Lower leg skin (tissue), 4 donors: ENCODE results near the gene GTSF1L. TPM values are rescaled to one million over a fixed set of nuclear protein-coding genes. Genes with fewer than 3 reads are reported as not detected.

ENCODE experiments used
- DNase-seq, 2 donors: peaks; one replicate each; pipeline ENCODE4 v3.0.0-alpha.2; 2019; ENCODE audit warnings: low spot score in 2 of 2
- H3K4me3 ChIP-seq: fragments of 200-600 bp; sonication (generic); 2 replicates; pipeline ENCODE4 v1.5.1; 2017; ENCODE audit warnings: mild to moderate bottlenecking, low read depth; ENCODE audit not compliant: poor library complexity, severe bottlenecking
- CTCF ChIP-seq, 3 donors: fragments of 450-650 bp; IDR thresholded peaks; one replicate each; pipeline ENCODE4 v1.5.1; 2016; ENCODE audit warnings: antibody characterized with exemption in 3 of 3, mild to moderate bottlenecking in 3 of 3, moderate library complexity in 2 of 3
- POLR2A ChIP-seq, 2 donors: fragments of 450-650 bp; IDR thresholded peaks; one replicate each; pipeline ENCODE4 v1.6.1; 2016 to 2017; ENCODE audit warnings: antibody characterized with exemption in 2 of 2, mild to moderate bottlenecking in 1 of 2, moderate library complexity in 1 of 2
- WGBS, 2 donors: methylation state at CpG; one replicate each; pipeline ENCODE4 v1.1.5; 2018; 5-methylcytosine and 5-hydroxymethylcytosine counted together
- intact Hi-C: fragments of 100-400 bp; cut with DNase I; formaldehyde crosslinking; loops from one replicate; pipeline ENCODE4 v1.15.0; 2023; ENCODE audit warnings: low total_unique reads
- total RNA-seq, 4 donors: library from RNA; depleted of rRNA; stranded (reverse); fragments of >200 nt; gene quantifications; one replicate each; pipeline ENCODE4 v1.1.0, GENCODE V29; 2016

GTSF1L gene
- total RNA-seq, 4 donors from 2014 or later, result not detected

- TF ChIP-seq POLR2A (IDR thresholded peaks at IDR 0.05), result no peak
- no peak for TF ChIP-seq CTCF (IDR thresholded peaks at IDR 0.05)
- no peak for DNase-seq
- intact Hi-C loops, result loop anchor here (5.0 kb wide), 1 partner anchor 338 kb away; no protein-coding TSS in a partner anchor
- WGBS, 2 donors, result 58 to 73% methylated on average over 7 to 9 of the region's 9 CpGs
- H3K4me3 ChIP-seq, result no peak overlapping the region
Measured at GRCh38 chr20:43744151-43744611, 17.4 kb upstream of the GTSF1L start.

- TF ChIP-seq POLR2A (IDR thresholded peaks at IDR 0.05), result no peak
- no peak for TF ChIP-seq CTCF (IDR thresholded peaks at IDR 0.05)
- no peak for DNase-seq
- intact Hi-C loops, result loop anchor here (5.0 kb wide), 1 partner anchor 342 kb away; no protein-coding TSS in a partner anchor
- no peak overlapping the region for H3K4me3 ChIP-seq
- WGBS, 2 donors, result 90 to 96% methylated on average over 3 of the region's 3 CpGs
Measured at GRCh38 chr20:43740642-43741041, 13.8 kb upstream of the GTSF1L start.

- no peak for DNase-seq
- intact Hi-C loops, result no loop called here
- 91 to 93% methylated on average over 9 of the region's 9 CpGs for WGBS, 2 donors
- TF ChIP-seq CTCF (IDR thresholded peaks at IDR 0.05), result no peak
- no peak for TF ChIP-seq POLR2A (IDR thresholded peaks at IDR 0.05)
- H3K4me3 ChIP-seq, result no peak overlapping the region
Measured at GRCh38 chr20:43739148-43739749, 12.4 kb upstream of the GTSF1L start.

DNA sequence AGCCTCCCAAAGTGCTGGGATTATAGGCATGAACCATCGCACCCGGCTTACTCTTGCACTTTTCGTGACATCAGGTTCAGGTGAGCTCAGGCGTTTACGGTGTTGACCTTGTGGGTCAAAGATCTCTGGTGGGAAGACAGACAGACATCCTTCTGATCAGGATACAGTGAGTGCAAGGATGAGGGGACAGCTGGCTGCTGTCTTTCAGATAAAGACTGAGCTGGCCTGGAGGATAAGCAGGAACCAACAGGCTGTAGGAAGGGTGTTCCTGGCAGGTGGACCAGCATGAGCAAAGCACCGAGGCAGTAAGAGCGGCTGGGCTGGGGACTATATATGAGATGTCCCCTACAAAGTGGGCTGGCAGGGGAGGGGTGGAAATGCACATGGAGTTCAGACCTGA lies 11.1 kb upstream of the GTSF1L start:
- WGBS, 2 donors, result 91 to 94% methylated on average over 7 of the region's 7 CpGs
- TF ChIP-seq CTCF (IDR thresholded peaks at IDR 0.05) (no peak), POLR2A (IDR thresholded peaks at IDR 0.05) (no peak)
- intact Hi-C loops, result no loop called here
- no peak overlapping the region for H3K4me3 ChIP-seq
- no peak for DNase-seq

- no peak overlapping the region for H3K4me3 ChIP-seq
- WGBS, 2 donors, result 38 to 42% methylated on average over 2 of the region's 2 CpGs
- TF ChIP-seq CTCF (IDR thresholded peaks at IDR 0.05) (no peak), POLR2A (IDR thresholded peaks at IDR 0.05) (no peak)
- no peak for DNase-seq
- intact Hi-C loops, result no loop called here
Measured at GRCh38 chr20:43736588-43737158, 9.9 kb upstream of the GTSF1L start.
